SIG-M5 (cell line): Measurements from ENCODE around the gene SYVN1.

Experiments used
- DNase-seq: peaks from one replicate; lab custom pipeline; 2025; lab: John Stamatoyannopoulos, UW

The SYVN1 gene

DNA sequence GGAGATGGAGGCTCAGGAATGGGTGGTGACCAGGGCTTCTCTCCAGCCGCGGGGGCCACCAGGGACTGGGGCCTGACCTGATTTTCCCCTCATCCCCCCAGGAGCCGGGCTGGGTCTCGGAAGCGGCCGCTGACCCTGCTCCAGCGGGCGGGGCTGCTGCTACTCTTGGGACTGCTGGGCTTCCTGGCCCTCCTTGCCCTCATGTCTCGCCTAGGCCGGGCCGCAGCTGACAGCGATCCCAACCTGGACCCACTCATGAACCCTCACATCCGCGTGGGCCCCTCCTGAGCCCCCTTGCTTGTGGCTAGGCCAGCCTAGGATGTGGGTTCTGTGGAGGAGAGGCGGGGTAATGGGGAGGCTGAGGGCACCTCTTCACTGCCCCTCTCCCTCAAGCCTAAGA is 46.5 kb downstream of the SYVN1 start:
- DNase-seq, result no peak

GRCh38 chr11:65087216-65087615 is 47.1 kb downstream of the SYVN1 start:
- DNase-seq, result no peak

- DNase-seq, result no peak
Observed at GRCh38 chr11:65086809-65087208, 47.5 kb downstream of the SYVN1 start.

DNA sequence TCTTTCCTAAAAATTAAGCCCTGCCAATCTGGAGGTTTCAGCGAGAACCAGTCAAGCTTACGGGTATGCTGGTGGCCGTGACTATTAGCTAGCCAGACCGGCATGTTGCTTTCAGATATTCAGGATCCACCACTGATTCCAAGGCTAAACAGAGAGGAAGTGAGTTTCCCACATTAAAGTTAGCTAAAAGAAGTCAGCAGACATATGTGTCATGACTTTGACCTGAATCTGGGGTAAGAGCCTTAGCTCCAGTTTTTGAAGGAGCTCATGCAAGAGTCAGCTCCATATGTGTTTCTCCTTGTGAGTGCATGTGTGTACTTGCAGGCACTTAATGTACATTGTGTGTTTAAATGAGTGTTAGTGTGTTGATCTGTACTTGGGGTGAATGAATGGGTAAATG is 48.9 kb downstream of the SYVN1 start:
- DNase-seq, result no peak

GRCh38 chr11:65084598-65085375 is 49.5 kb downstream of the SYVN1 start:
- no peak for DNase-seq

GRCh38 chr11:65083834-65084597 is 50.3 kb downstream of the SYVN1 start, which contains the start of the genes CDCA5 and ZFPL1:
TSS of gene CDCA5 (minus strand) at chr11:65084040. CDS start at chr11:65083978, 62 bp downstream.
TSS of gene ZFPL1 (plus strand) at chr11:65084222. CDS start at chr11:65084699, 477 bp downstream.
- DNase-seq, result peak; percentile 78

DNA sequence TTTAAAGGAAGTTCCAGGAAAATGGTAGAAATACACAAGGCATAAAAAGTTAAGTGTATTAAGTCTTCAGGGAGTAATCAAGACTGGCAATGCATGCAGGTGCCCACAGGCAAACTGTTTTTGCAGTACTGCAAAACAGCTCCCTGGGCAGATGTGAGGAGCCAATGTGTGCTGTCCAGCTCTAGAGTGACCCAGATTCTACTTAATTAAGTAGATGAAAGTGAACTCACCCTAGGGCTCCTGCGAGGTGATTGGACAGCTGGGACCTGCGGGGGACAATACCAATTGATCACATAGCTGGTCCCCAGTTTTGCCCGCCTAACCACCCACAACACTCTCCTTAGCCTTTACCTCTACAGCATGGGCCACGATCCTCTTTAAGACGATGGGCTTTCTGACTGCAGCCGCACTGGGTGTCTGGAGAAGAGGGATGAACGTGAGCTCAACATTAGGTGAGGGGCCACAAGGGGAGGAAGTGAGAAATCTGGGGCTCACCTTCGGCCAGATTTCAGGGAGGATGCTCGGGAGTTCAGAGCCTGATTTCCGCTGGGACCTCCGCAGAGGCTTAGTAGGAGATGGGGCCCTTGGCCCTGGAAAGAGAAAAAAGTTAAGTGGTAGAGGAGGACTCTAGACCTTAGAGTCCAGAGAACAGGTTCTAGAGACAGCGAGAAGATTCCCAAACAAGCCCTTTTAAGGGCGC is 51.0 kb downstream of the SYVN1 start:
- no peak for DNase-seq

DNA sequence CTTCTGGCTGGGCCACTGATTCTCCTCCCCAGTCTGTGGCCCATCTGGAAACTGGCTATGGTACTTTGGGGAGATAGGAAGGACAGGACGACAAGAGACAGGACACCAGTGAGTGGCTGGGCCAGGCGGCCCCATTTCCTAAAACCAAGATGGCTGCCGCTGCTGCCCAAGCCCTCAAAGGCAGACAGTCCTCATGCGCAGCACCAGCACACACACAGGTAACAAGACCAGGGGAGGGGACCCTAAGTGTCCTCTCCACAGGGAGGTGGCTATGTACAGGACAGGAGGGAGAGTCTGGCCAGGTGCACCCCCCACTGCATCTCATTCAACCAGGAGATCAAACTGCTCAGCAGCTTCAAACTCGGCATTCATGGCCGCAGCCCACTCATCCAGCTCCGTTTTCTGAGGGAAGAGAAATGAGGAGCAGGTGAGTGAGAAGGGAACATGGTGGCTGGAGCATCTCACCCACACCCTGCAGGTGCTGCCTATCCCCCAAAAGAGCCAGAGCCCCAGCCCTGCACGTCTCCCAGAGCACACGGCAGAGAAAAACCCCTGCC is 55.5 kb downstream of the SYVN1 start:
- DNase-seq, result no peak

DNA sequence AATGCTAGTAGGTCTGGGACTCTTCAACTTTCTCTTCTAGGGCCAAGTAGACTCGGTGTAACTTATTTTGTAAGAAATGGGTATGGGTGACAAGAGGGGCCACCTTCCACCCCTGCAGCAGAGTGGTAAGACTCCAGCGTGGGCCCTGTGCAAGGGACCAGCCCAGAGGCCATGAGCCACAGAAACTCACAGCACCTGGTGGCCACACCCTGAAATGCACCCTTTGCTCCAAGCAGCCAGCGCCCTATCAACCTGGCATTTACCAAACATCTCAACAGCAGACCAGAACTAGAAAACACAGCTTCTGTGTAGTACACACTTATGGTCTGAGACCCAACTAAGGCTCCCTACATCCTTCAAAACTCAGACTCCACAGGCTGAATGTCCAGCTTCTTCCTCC is 56.2 kb downstream of the SYVN1 start:
- no peak for DNase-seq

DNA sequence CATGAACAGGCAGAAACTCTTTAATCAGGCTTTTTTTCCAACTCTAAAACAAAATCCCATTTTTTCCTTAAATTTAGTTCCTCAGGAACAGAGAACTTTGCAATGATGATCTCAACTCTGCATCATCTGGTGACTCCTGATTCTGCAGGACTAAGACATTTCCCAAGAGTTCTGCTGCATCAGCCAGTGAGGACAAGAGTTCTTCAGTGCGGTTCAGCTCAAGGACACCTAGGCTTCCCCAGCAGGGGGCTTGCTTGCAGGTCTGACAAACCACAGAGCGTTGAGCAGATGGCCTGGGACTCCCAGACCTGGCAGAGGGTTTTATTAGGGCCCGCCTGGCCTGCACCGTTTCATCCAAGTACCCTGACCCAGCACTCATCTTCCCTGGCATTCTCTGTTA is 56.9 kb downstream of the SYVN1 start:
- no peak for DNase-seq
